ENCODE measurements around the gene EPHB1.

EPHB1 gene

DNA sequence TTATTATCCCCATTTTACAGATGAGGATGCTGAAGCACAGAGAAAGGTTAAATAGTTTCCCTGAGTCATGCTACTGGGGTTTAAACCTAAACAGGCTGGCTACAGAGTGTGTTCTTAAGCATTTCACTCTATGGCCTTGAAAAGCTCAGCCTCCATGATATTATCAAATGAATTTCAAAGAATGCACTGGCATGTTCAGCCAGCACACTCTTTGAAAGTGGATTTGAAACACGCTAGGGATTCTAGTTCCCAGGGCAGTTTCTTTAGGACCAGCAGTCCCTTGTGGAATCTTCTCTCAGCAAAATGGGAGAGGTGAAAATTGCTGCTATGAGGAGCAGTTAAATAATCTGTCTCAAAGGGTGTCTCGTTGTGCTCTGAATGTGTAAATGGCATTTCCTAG, 213.3 kb downstream of the EPHB1 start:
- H3K27me3 ChIP-seq (ENCODE audit: insufficient read depth, poor library complexity, severe bottlenecking) = no peaks in the 10 kb centered on the region
- DNase-seq (ENCODE audit: low read depth in 1 of 2, low spot score in 1 of 2) = no peak
- H3K4me3 ChIP-seq (replicated peaks; ENCODE audit: insufficient read depth, low read length) = no peak overlapping the region
- no peak for TF ChIP-seq POLR2AphosphoS5 (IDR thresholded peaks at IDR 0.05; ENCODE audit: low read depth)
- TF ChIP-seq GABPA (IDR thresholded peaks at IDR 0.05; ENCODE audit: low read depth) = no peak
- TF ChIP-seq, protein P1, sequence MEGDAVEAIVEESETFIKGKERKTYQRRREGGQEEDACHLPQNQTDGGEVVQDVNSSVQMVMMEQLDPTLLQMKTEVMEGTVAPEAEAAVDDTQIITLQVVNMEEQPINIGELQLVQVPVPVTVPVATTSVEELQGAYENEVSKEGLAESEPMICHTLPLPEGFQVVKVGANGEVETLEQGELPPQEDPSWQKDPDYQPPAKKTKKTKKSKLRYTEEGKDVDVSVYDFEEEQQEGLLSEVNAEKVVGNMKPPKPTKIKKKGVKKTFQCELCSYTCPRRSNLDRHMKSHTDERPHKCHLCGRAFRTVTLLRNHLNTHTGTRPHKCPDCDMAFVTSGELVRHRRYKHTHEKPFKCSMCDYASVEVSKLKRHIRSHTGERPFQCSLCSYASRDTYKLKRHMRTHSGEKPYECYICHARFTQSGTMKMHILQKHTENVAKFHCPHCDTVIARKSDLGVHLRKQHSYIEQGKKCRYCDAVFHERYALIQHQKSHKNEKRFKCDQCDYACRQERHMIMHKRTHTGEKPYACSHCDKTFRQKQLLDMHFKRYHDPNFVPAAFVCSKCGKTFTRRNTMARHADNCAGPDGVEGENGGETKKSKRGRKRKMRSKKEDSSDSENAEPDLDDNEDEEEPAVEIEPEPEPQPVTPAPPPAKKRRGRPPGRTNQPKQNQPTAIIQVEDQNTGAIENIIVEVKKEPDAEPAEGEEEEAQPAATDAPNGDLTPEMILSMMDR (IDR thresholded peaks at IDR 0.05; ENCODE audit: insufficient read depth, low read length) = no peak
- TF ChIP-seq, protein P2, sequence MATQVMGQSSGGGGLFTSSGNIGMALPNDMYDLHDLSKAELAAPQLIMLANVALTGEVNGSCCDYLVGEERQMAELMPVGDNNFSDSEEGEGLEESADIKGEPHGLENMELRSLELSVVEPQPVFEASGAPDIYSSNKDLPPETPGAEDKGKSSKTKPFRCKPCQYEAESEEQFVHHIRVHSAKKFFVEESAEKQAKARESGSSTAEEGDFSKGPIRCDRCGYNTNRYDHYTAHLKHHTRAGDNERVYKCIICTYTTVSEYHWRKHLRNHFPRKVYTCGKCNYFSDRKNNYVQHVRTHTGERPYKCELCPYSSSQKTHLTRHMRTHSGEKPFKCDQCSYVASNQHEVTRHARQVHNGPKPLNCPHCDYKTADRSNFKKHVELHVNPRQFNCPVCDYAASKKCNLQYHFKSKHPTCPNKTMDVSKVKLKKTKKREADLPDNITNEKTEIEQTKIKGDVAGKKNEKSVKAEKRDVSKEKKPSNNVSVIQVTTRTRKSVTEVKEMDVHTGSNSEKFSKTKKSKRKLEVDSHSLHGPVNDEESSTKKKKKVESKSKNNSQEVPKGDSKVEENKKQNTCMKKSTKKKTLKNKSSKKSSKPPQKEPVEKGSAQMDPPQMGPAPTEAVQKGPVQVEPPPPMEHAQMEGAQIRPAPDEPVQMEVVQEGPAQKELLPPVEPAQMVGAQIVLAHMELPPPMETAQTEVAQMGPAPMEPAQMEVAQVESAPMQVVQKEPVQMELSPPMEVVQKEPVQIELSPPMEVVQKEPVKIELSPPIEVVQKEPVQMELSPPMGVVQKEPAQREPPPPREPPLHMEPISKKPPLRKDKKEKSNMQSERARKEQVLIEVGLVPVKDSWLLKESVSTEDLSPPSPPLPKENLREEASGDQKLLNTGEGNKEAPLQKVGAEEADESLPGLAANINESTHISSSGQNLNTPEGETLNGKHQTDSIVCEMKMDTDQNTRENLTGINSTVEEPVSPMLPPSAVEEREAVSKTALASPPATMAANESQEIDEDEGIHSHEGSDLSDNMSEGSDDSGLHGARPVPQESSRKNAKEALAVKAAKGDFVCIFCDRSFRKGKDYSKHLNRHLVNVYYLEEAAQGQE (IDR thresholded peaks at IDR 0.05; ENCODE audit: insufficient replicate concordance, low read depth) = no peak
- no peak for TF ChIP-seq SPI1 (IDR thresholded peaks at IDR 0.05; ENCODE audit: borderline replicate concordance, low read depth)
- no peak overlapping the region for H3K27ac ChIP-seq (replicated peaks)

DNA sequence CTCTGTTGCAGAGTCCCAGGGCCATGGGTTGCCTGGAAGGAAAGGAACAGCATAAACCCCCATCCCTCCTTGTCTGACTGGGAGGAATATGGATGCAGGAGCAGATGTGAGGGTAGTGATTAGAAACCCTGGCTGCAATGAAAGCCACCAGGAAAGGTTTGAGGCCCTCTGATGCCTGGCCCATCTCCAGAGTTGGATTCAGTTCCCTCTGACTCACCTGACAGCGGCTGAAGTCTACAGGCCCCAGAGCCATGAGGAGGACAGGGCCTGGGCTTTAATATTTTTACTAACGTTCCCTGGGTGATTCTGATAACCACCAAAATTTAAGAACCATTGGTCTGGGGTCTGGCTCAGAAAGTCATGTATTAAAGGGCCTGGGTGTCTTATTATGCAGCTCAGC, 214.0 kb downstream of the EPHB1 start:
- TF ChIP-seq POLR2AphosphoS5 (IDR thresholded peaks at IDR 0.05; ENCODE audit: low read depth) (no peak), GABPA (IDR thresholded peaks at IDR 0.05; ENCODE audit: low read depth) (no peak), SPI1 (IDR thresholded peaks at IDR 0.05; ENCODE audit: borderline replicate concordance, low read depth) (no peak)
- TF ChIP-seq, protein P1 (IDR thresholded peaks at IDR 0.05; ENCODE audit: insufficient read depth, low read length) = no peak
- TF ChIP-seq, protein P2 (IDR thresholded peaks at IDR 0.05; ENCODE audit: insufficient replicate concordance, low read depth) = no peak
- Histone ChIP-seq H3K27ac (replicated peaks) (no peak overlapping the region), H3K27me3 (ENCODE audit: insufficient read depth, poor library complexity, severe bottlenecking) (no peaks in the 10 kb centered on the region), H3K4me3 (replicated peaks; ENCODE audit: insufficient read depth, low read length) (no peak overlapping the region)
- DNase-seq (ENCODE audit: low read depth in 1 of 2, low spot score in 1 of 2) = no peak

DNA sequence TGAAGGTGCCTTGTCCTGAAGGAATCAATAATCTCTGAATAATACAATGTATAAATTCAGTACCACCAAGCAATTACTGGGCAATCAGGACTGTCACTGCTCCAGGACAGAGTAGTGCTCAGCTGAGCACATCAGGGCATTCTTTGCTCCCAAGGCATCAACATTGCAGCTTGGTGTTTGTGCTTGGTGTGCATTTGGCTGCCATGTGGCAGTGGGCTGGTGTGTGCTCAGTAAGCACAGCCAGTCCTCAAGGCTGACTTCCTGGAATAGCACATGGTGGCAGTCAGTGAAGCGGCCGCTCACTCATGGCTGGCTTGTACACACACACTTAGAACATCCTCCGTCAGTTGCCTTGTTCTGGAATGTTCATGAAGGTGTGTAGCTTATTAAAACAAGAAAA, 217.0 kb downstream of the EPHB1 start:
- no peak for DNase-seq (ENCODE audit: low read depth in 1 of 2, low spot score in 1 of 2)
- TF ChIP-seq, protein P1 (IDR thresholded peaks at IDR 0.05; ENCODE audit: insufficient read depth, low read length) = no peak
- Histone ChIP-seq H3K27me3 (ENCODE audit: insufficient read depth, poor library complexity, severe bottlenecking) (no peaks in the 10 kb centered on the region), H3K4me3 (replicated peaks; ENCODE audit: insufficient read depth, low read length) (no peak overlapping the region), H3K27ac (replicated peaks) (no peak overlapping the region)

DNA sequence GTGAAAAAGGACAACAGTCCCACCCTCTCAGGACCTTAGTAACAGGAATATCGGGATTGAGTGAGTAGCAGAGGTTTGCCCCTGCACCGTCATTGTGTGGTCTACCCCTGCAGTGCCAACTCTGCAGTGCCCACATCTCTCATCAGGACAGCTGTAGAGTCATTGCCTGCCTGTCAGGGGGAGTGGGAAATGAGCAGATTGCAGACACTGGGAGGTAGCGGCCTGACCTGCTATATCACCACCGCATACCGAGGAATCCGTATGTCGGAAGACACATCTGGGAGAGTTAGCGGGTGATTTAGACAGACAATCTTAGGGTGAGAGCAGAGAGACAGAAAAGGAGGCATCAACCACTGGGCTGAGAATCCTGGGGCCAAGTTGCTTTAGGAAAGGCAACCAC, 218.1 kb downstream of the EPHB1 start:
- Histone ChIP-seq H3K27ac (replicated peaks) (no peak overlapping the region), H3K27me3 (ENCODE audit: insufficient read depth, poor library complexity, severe bottlenecking) (no peaks in the 10 kb centered on the region)
- TF ChIP-seq POLR2AphosphoS5 (IDR thresholded peaks at IDR 0.05; ENCODE audit: low read depth) = no peak
- TF ChIP-seq, protein P2 (IDR thresholded peaks at IDR 0.05; ENCODE audit: insufficient replicate concordance, low read depth) = no peak
- TF ChIP-seq GABPA (IDR thresholded peaks at IDR 0.05; ENCODE audit: low read depth) = no peak
- TF ChIP-seq, protein P1 (IDR thresholded peaks at IDR 0.05; ENCODE audit: insufficient read depth, low read length) = no peak
- TF ChIP-seq SPI1 (IDR thresholded peaks at IDR 0.05; ENCODE audit: borderline replicate concordance, low read depth) = no peak

More for the DNA sequence above, 218.1 kb downstream of the EPHB1 start:
- DNase-seq (ENCODE audit: low read depth in 1 of 2, low spot score in 1 of 2) = no peak
- H3K4me3 ChIP-seq (replicated peaks; ENCODE audit: insufficient read depth, low read length) = no peak overlapping the region
